Nephron (organoid): ENCODE data around the gene PTPRB.
A peak's percentile ranks its signal among the peaks of the same experiment; 100 is the strongest.

ENCODE experiments used
- H3K27ac Mint-ChIP-seq, 3 experiments: 2 replicates each; pipeline ENCODE4 v1.8.0; 2020; ENCODE audit warnings: mixed read lengths in 3 of 3, mild to moderate bottlenecking in 2 of 3, moderate library complexity in 1 of 3
- H3K27me3 Mint-ChIP-seq: 2 replicates; pipeline ENCODE4 v1.8.0; 2021; ENCODE audit warnings: low read depth, mild to moderate bottlenecking, moderate library complexity, mixed read lengths
- H3K36me3 Mint-ChIP-seq: 2 replicates; pipeline ENCODE4 v1.8.0; 2020; ENCODE audit warnings: low read depth, mixed read lengths
- H3K4me1 Mint-ChIP-seq: 2 replicates; pipeline ENCODE4 v1.8.0; 2020; ENCODE audit warnings: mixed read lengths
- H3K4me3 Mint-ChIP-seq, 3 experiments: 2 replicates each; pipeline ENCODE4 v1.8.0; 2020; ENCODE audit warnings: mild to moderate bottlenecking in 3 of 3, mixed read lengths in 3 of 3, moderate library complexity in 2 of 3
- H3K9me3 Mint-ChIP-seq: 2 replicates; pipeline ENCODE4 v1.8.0; 2020; ENCODE audit warnings: mixed read lengths
- TF ChIP-seq, protein P1 (sequence below), 3 experiments: fragments of 200-600 bp; sonication (generic); IDR thresholded peaks; one replicate each; pipeline ENCODE4 v1.5.0; 2021; ENCODE audit warnings: antibody characterized with exemption in 3 of 3; ENCODE audit not compliant: unreplicated experiment in 3 of 3

PTPRB gene

DNA sequence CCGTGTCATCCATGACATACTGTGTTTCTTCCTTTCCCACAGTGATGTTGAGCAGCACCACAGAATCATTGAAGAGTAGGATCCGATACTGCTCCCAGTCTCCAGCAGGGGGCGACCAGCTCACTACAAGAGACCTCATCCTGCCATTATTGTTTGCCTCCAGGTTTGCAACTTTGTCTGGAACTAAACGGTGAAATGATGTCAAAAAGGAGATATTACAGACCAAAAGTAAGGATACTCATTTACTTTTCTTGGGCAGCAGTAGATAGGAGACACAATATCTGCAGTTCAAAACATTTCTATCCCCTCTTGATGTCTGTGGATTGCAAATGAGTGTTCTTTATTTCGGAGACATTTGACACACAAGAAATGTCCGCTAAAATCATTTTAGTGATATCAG, 47.2 kb downstream of the PTPRB start:
- Mint-ChIP-seq H3K27me3 (no peaks in the 10 kb centered on the region), H3K4me3 (no peak overlapping the region), H3K36me3 (peaks cover 8% of the 10 kb centered on the region), H3K27ac (no peak overlapping the region), H3K9me3 (peaks cover 9% of the 10 kb centered on the region), H3K4me1 (no peaks in the 10 kb centered on the region)
- TF ChIP-seq, protein P1, sequence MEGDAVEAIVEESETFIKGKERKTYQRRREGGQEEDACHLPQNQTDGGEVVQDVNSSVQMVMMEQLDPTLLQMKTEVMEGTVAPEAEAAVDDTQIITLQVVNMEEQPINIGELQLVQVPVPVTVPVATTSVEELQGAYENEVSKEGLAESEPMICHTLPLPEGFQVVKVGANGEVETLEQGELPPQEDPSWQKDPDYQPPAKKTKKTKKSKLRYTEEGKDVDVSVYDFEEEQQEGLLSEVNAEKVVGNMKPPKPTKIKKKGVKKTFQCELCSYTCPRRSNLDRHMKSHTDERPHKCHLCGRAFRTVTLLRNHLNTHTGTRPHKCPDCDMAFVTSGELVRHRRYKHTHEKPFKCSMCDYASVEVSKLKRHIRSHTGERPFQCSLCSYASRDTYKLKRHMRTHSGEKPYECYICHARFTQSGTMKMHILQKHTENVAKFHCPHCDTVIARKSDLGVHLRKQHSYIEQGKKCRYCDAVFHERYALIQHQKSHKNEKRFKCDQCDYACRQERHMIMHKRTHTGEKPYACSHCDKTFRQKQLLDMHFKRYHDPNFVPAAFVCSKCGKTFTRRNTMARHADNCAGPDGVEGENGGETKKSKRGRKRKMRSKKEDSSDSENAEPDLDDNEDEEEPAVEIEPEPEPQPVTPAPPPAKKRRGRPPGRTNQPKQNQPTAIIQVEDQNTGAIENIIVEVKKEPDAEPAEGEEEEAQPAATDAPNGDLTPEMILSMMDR (IDR thresholded peaks at IDR 0.05; ENCODE audit: unreplicated experiment in 3 of 3): peak; percentile 75 to 87 (median 79)

DNA sequence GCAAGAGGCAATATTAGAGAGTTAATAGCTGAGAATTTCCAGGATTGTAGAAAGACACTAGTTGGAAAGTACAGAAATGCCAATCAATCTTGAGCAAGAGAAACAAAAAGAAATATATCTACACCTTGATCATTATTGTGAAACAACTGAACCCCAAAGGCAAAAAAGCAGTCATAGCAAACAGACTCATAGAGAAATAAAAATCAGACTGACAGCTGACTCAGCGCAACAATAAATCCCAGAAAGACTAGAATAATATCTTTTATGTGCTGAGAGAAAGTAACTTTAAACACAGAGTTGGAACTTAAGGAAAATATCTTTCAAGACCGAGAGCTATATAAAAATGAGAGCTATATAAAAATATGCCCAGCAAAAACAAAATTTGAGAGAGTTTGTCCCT, 52.9 kb downstream of the PTPRB start:
- peaks cover 25% of the 10 kb centered on the region for H3K36me3 Mint-ChIP-seq
- no peak overlapping the region for H3K4me3 Mint-ChIP-seq
- no peaks in the 10 kb centered on the region for H3K27me3 Mint-ChIP-seq
- H3K27ac Mint-ChIP-seq: no peak overlapping the region
- no peaks in the 10 kb centered on the region for H3K4me1 Mint-ChIP-seq
- TF ChIP-seq, protein P1 (IDR thresholded peaks at IDR 0.05; ENCODE audit: unreplicated experiment in 3 of 3): no peak
- peaks cover 20% of the 10 kb centered on the region for H3K9me3 Mint-ChIP-seq

GRCh38 chr12:70583251-70583650, 54.0 kb downstream of the PTPRB start:
- H3K27me3 Mint-ChIP-seq: no peaks in the 10 kb centered on the region
- H3K27ac Mint-ChIP-seq: no peak overlapping the region
- peaks cover 20% of the 10 kb centered on the region for H3K9me3 Mint-ChIP-seq
- TF ChIP-seq, protein P1 (IDR thresholded peaks at IDR 0.05; ENCODE audit: unreplicated experiment in 3 of 3): no peak
- H3K36me3 Mint-ChIP-seq: peaks cover 25% of the 10 kb centered on the region
- no peak overlapping the region for H3K4me3 Mint-ChIP-seq
- H3K4me1 Mint-ChIP-seq: no peaks in the 10 kb centered on the region

- Mint-ChIP-seq H3K9me3 (peaks cover 15% of the 10 kb centered on the region), H3K27me3 (no peaks in the 10 kb centered on the region), H3K4me3 (no peak overlapping the region), H3K36me3 (peaks cover 20% of the 10 kb centered on the region), H3K4me1 (no peaks in the 10 kb centered on the region), H3K27ac (no peak overlapping the region)
- TF ChIP-seq, protein P1 (IDR thresholded peaks at IDR 0.05; ENCODE audit: unreplicated experiment in 3 of 3): no peak
These were observed 56.0 kb downstream of the PTPRB start for GRCh38 chr12:70581208-70581607.

- H3K4me1 Mint-ChIP-seq: no peaks in the 10 kb centered on the region
- H3K27me3 Mint-ChIP-seq: no peaks in the 10 kb centered on the region
- TF ChIP-seq, protein P1 (IDR thresholded peaks at IDR 0.05; ENCODE audit: unreplicated experiment in 3 of 3): peak in 1 of 3 experiments; percentile 15
- H3K36me3 Mint-ChIP-seq: no peaks in the 10 kb centered on the region
- H3K4me3 Mint-ChIP-seq: no peak overlapping the region
- H3K9me3 Mint-ChIP-seq: no peaks in the 10 kb centered on the region
- no peak overlapping the region for H3K27ac Mint-ChIP-seq
These were observed 60.0 kb downstream of the PTPRB start for GRCh38 chr12:70577283-70577634.

GRCh38 chr12:70576341-70577282, 60.6 kb downstream of the PTPRB start:
- Mint-ChIP-seq H3K9me3 (no peaks in the 10 kb centered on the region), H3K36me3 (no peaks in the 10 kb centered on the region), H3K4me1 (no peaks in the 10 kb centered on the region), H3K27me3 (no peaks in the 10 kb centered on the region), H3K27ac (no peak overlapping the region), H3K4me3 (no peak overlapping the region)
- TF ChIP-seq, protein P1 (IDR thresholded peaks at IDR 0.05; ENCODE audit: unreplicated experiment in 3 of 3): peak; percentile 79 to 86 (median 83)
